NCI-H82 treated with DMSO at 0.1 percent for 48 hours (cell line): ENCODE results near the gene CST6.
"Not testable (repeated sequence)": the region's sequence is repeated elsewhere in the genome, so short reads cannot be mapped to it uniquely, and the experiment has no call there.

Source experiments
- DNase-seq: peaks from one replicate; lab custom pipeline; 2025; ENCODE audit not compliant: unreplicated experiment; lab: John Stamatoyannopoulos, UW

The CST6 gene

DNA sequence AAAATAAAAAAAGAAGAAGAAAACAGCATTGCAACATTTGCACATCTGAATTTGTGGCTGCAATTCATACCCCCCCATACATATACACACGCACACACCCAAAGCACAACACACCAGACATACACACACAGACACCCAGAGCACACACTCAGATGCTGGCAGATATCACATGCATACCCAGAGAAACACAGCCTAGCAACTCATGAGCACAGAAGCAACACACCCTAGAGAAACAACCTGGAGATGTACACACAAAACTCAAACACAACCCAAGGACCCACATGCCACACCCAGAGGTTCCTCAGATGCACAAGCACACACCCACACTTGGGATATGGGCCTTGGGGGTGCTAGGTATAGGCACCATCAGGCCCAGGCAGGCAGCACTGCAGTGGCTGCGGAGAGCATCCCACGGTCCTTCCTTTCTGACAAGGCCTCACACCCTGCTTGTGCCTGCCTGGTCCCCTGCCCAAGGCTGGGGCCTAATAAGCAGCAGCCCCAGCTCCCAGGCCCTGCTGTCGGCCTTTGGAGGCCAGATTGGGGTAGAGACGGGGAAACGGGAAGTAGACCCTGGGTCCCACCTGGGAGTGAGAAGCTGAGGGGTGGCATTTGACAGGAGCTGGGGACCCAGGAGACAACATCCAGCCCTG is 3.1 kb downstream of the CST6 start:
- DNase-seq, result no peak

DNA sequence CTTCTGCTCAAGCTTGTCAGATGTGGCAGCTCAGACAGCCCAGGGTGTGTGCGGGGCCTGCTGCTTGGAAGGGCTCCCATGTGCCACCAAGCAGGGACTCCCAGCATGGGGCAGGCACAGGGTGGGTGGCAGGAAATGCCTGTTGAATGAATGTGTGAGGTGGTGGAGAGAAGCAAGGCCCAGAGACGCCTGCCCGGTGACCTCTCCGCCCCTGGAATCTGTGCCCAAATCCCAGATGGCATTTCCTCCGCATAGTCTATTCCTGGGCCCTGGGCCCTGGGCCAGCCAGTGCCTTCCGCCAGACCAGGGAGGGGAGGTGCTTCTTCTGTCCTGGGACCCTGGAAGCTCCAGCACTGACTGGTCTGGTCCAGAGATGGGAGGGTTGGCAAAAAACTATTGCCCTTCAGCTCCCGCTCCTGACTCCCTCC is 3.7 kb downstream of the CST6 start:
- no peak for DNase-seq

DNA sequence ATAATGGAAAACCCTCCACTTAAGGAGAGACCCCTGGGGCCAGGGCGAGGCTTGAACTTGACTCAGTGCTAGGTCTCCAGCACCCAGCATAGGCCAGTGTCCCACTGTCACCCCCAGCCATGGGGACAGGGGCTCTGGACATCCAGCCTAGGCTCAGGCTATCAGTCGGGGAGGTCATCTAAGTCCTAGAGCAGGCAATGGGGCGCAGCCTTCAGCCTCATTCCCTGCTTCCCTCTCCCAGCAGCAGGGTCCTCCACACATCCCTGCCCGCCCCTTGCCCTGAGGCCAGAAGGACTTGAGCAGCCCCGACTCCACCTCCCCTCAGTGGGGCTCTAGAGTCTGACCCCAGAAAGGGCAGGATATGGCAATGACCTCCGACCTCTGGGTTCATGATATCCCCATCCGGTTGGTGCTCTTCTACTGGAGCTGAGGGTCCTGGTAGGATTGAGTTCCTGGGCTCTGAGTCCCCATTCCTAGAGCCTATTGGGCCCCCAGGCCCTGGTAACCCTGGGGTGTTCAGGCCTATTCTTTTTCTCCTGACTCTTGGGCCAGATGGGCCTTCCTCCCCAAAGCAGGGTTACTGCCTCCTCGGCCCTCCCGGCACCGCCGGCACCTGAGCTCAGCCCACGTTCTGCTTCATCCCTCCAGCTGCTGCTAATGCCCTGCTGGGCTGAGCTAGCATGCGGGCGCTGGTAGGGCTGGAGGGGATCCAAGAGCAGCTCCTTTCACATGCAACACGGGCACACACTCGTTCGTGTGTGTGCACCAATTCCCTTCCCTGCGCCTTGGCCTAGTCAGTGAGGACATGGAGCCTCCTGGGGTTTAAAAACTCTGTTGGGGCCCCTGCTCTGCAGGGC is 4.4 kb downstream of the CST6 start:
- DNase-seq, result no peak

DNA sequence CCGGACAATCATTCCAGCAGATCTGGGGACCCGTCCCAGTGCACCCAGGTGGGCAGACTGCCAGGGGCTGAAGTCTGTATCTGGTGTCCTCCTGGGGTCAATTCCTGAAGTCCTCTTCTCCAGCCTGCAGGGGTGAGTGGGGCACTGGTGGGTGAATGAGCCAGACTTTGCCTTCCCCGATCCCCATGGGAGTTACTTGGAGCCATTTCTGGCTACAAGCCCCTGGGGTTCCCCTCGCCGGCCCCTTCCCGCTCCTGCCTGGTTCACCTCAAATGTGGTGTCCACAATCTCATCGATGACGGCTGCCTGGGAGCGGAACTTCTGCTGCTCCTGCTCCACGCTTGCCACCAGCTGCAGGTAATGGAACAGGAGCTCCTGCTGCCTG is 5.0 kb downstream of the CST6 start:
- no peak for DNase-seq

DNA sequence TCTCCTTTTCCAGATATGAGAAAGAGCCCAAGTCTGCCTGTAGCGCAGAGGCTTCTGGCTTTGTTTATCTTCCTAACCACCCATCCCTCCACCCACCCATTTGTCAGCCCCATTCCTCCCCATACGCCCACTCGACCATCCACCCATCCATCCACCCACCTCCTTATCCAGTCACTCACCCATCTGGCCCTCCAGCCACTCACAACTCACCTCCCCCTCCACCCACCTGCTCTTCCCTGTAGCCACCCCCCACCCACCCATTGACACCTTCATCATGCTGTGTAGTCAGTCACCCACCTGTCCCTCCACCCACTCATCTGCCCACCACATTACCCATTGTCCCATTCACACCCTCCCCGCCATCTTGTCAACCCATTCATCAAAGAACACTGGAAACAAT is 5.5 kb downstream of the CST6 start:
- DNase-seq, result no peak

DNA sequence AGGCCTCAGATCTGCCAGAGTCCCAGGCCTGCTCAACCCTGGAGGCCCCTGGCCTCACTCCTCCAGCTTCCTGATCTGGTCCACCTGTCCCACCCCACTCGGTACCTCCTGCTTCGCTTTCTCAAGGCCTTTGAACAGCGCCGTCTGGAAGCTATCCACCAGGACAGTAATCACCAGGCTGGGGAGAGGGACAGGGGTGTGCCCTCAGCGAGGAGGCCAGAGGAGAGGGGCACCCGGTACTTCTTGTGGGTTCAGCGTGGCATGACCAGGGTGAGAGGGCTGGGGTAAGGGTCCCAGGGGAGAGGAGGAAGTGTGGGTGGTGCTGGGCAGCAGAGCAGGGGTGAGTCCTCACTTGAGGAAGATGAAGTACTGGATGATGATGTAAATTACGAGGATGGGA is 8.4 kb downstream of the CST6 start:
- no peak for DNase-seq

DNA sequence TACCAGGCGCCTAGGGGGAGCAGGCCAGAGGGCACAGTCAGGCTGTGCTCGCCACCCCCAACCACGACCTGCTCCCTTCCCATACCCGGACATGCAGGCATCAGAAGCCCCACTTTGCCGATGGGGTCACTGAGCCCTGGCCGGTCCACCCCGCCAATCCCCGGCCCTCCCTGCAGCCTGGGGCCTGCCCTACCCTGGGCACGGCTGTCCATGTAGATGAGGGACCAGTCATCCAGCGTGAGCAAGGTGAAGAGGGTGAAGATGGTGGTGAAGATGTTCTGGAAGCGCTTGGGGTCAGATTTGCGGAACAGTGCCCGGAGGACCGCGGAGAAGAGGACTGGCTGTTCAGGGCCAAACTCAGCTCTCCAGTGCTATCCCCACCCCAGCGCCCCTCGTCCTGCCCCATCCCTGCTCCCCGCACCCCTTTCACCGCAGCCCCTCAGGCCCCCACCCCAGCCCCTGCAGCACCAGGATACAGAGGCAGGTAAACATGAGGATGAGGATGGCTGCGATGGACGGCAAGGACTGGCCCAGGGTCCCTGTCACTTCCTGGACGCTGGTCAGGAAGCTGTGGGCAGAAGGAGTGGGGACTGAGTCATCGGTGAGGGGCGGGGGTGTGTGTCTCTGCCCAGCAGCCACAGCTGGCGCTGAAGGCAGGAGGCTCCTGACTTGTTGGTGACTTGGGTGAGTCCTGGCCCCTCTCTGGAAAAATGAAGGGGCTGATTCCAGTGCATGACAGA is 9.0 kb downstream of the CST6 start:
- no peak for DNase-seq

DNA sequence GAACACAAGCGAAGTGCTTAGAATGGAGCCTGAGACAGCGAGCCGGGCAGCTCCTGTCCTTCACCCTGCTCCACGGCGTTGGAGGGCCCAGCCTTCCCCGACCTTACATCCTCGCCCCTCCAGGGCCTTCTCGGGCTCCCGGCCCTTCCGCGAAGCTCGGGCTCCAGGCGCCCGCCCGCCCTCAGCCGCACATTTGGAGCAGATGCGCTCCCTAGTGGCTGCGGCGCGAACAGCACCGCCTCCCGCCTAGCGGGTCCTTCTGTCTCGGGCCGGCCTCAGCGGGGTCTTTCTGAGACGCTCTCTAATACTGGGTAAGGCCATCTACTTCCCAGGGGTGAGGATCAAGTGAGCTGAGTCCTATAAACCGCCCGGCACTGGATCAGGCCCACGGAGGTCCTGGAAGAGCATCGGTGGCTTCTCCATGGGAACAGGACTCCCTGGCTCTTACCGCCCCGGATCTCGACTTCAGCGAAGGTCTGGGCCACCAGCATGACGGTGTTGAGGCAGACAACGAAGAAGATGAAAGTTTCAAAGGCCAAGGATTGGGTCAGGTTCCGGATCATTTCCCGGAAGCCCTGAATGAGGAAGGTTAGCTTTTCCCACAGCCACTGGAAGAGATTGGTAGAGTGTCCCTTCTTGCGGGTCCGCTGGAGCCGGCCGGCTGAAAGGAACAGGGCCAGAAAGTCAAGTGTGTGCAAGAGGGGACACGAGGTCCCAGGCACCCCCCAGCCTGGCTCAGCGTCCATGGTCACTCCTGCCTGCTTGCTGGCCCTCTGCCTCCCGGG is 10.8 kb downstream of the CST6 start:
- peak; percentile 27 for DNase-seq

DNA sequence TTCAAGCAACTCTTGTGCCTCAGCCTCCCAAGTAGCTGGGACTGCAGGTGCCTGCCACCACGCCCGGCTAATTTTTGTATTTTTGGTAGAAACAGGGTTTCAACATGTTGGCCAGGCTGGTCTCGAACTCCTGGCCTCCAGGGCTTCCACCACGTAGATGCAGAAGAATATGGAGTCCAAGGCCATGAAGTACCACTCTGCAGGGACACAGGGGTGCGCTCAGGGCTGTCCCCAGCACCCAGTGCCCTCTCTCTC is 11.3 kb downstream of the CST6 start:
- DNase-seq, result not testable (repeated sequence)

DNA sequence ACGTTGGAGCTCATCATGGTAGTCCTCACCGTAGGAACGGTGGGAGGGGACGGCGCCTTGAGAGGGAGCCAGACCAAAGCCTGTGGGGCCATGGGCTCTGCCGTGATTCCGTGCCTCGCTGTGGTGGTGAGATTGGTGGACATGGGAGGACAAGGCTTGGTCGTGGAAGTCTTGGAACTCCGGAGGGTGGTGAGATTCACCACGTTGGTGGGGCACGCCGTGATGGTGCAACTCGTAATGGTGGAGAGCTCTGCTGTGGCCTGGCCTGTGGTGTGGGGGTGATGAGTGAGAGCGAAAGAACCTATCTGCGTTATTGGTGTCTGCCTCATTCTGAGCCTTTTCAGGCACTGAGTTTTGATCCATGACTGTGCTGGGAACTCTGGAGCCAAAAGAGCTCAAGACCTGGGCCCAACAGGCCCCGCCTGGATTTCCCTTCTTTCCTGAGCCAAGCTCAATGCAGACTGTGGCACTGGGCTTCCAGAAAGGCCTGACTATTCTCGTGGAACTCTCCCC is 14.3 kb downstream of the CST6 start, which contains the start of gene CATSPER1:
CATSPER1 (minus strand) TSS at position 463 of the 513 bp plus-strand sequence; CDS start at position 363, 100 bp downstream.
- DNase-seq, result no peak

DNA sequence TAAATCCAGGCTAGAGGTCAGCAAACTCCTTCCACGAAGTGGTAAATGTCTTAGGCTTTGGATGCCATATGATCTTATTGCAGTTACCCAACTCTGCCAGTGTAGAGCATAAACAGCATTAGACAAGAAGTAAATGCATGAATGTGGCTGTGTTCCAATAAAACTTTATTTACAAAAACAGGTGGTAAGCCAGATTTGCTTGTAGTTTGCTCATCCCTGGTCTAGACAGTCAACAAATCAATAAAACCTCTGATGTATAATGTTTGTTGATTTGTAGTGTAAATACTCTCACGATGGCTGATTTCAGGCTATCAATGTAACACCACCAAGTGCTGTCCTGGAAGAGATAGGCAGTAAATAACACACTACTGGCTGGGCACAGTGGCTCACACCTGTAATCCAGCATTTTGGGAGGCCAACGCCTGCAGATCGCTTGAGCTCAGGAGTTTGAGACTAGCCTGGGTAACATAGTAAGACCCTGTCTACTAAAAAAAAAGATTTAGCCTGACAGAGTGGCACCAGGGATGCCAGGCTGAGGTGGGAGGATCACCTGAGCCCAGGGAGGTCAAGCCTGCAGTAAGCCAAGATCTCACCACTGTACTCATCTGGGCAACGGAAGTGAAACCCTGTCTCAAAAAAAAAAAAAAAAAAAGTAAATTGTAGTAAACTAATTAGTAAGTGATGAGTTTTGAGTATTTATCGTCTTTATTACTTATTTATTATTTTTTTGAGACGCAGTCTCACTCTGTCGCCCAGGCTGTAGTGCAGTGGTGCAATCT is 21.3 kb downstream of the CST6 start:
- no peak for DNase-seq

DNA sequence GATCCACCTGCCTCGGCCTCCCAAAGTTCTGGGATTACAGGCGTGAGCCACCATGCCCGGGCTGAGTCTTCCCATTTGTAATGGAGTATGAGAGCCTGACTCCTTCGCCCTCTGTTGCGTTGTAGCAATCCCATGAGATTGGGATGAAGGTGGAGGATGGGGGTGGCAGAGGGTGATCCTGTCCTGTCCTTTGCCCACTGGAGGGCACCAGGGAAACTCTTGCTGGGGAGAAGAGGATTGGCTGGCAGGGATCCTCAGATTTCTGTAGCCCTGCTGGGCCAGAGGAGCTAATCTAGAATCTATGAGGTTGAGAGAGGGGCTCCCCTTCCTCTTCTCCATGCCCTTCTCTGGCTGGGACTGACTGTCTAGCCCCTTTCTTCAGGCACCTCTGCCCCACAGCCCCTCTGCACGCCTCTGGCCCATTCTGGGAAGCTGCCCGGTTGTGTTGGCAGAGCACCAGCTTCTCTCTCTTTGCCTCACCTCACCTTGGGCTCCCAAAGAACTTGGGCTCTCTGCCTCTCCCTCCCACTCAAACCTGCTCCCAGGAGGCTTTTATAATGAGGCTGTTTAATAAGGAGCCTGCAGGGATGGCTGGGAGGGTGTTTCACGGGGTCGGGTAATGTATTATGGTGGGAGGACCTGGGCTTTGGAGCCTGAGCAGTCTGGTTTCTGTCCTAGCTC is 24.0 kb downstream of the CST6 start:
- no peak for DNase-seq

DNA sequence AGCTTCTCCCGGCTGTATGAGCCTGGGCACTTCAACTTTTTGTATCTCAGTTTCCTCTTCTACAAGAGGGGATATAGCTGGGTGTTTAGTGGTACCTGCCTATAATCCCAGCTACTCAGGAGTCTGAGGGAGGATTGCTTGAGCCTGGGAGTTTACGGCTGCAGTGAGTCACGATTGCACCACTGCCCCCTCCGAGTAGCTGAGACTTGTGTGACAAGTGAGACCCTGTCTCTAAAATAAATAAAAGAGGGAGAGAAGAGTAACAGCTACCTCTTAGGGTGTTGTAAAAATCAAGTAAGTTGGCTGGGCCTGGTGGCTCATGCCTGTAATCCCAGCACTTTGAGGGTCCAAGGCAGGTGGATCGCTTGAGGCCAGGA is 24.5 kb downstream of the CST6 start:
- DNase-seq, result no peak

DNA sequence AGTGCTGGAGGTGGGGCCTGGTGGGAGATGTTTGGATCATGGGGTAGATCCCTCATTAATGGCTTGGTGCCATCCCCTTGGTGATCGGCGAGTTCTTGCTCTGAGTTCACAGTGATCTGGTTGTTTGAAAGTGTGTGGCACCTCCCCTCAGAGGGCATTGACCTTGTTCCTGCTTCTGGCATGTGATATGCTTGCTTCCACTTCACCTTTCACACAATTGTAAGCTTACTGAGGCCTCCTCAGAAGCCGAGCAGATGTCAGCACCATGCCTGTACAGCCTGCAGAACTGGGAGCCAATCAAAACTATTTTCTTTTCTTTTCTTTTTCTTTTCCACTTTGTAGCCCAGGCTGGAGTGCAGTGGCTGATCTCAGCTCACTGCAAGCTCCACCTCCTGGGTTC is 25.5 kb downstream of the CST6 start:
- DNase-seq, result no peak

DNA sequence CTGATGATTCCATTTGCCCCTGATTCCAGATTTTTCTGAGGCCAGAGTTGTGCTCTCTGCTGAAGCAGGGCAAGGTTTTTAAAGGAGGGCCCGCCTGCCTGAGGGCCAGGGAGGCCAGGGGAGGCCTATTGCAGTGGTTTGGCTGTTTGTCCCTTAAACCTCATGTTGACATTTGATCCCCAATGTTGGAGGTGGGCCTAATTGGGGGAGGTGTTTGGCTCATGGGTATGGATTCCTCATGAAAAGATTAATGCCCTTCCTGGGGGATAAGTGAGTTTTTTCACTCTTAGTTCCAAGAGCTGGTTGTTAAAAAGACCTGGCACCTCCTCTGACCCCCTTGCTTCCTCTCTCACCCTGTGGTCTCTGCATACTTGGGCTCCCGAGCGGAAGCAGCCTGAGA is 28.0 kb downstream of the CST6 start:
- no peak for DNase-seq

DNA sequence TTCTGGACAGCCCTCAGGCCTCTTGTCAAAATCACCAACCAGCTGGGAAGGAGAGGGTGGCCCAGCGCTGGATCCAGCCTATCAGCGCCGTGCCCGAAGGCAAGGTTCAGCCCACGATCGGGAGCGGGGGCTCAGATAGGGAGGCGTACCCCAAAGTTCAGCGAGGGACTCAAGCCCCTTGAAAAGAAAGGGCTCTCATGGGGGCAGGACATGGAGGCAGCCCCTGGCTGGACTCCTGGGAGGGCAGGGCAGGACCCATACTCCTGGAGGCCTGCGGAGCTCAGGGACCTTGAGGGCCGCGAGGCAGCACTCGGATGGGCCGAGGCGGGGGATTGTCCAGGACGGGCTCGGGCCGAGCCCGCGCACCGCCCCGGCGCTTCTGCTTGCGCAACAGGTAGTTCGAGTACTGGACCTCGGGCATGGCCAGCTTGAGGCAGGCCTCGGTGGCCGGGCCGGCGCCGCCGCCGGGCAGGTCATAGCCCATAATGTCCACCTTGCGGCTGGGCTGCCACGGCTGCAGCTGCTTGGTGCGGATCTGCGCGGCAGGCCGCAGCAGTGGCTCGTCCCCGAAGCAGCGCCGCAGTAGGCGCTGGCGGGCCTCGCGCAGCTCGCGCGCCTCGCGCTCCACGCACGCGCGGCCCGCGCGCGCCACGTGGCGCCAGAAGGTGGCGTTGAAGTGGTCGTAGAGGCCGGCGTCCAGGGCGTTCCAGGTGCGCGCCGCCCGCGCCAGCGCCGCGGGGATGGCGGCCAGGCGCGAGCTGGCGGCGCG is 30.6 kb downstream of the CST6 start:
- DNase-seq, result no peak

DNA sequence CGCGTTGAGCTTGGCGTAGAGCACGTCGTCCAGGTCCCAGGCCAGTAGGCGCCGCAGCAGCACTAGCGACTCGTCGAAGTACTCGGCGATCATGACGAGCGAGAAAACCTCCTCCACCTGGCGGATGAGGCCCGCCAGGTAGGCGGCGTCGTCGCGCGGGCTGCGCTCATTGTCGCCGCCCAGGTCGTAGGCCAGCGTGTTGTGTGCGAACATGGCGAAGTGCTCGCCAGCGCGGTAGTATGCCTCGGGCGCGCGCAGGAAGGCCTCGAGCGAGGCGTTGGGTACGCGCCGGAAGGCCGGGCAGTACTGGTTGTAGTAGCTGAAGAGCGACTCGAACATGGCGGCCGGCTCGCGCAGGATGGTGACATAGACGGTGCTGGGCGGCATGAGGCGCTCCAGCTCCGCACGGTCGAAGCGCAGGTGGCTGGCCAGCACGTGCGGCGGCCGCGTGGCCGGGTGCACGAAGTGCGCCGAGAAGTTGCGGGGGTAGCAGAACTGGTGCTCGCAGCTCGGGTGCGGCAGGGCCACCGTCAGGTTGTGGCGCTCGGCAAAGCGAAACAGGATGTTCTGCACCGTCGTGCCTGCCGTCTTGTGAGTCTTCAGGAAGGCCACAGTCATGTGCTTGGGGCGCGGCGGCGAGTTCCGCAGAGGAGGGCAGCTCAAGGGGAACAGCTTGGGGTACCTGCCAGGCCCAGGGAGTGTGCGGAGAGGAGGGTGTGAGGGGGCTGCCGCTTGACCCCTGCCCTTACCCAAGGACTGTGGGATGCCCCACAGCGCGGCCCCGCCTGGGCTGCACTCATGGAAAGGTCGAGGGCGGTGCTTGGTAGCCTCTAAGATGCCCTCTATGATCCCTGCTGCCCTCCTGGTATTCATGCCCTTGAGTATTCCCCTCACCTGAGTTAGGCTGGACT is 31.4 kb downstream of the CST6 start:
- DNase-seq, result no peak

DNA sequence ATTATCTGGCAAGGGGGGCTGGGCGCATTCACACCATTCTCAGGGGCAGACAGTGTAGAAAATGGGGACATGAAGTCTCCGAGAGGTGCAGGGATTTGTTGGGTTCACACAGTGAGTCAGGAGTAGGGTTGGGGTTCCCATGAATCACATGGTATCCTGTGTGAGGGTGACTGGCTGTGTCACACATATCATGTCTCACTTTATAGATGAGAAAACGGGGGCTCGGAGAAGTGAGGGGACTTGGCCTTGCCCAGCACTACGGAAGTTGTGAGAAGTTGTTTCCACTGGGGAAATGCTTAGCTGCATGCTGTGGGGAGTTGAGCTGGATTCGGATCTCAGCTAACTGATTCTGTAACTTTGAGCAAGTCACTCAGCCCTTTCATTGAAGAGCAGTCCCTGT is 32.9 kb downstream of the CST6 start:
- no peak for DNase-seq
